ENCODE results near the gene MUCL3.

- TF ChIP-seq CTCF (IDR thresholded peaks at IDR 0.05), result no peak
- TF ChIP-seq EP300 (IDR thresholded peaks at IDR 0.05), result no peak
Measured at GRCh38 chr6:30990422-30991086, 49.8 kb downstream of the MUCL3 start.
